Epidermal melanocyte (primary cell): ENCODE results near the gene IL1RAPL2.

Experiments
- DNase-seq: peaks from one replicate; pipeline ENCODE4 v3.0.0; 2011; ENCODE audit warnings: low spot score; ENCODE audit not compliant: insufficient read length

The IL1RAPL2 gene

GRCh38 chrX:105695451-105695850 lies 1129.5 kb downstream of the IL1RAPL2 start:
- no peak for DNase-seq

- DNase-seq, result no peak
Observed at GRCh38 chrX:105696870-105697269, 1130.9 kb downstream of the IL1RAPL2 start.

GRCh38 chrX:105697984-105698781 lies 1132.2 kb downstream of the IL1RAPL2 start:
- no peak for DNase-seq

GRCh38 chrX:105700331-105700730 lies 1134.3 kb downstream of the IL1RAPL2 start:
- no peak for DNase-seq

- no peak for DNase-seq
Observed at GRCh38 chrX:105701310-105702052, 1135.5 kb downstream of the IL1RAPL2 start.

GRCh38 chrX:105703876-105704275 lies 1137.9 kb downstream of the IL1RAPL2 start:
- no peak for DNase-seq

GRCh38 chrX:105706041-105706440 lies 1140.0 kb downstream of the IL1RAPL2 start:
- no peak for DNase-seq

- DNase-seq, result no peak
Observed at GRCh38 chrX:105711805-105712204, 1145.8 kb downstream of the IL1RAPL2 start.

GRCh38 chrX:105715746-105716145 lies 1149.7 kb downstream of the IL1RAPL2 start:
- no peak for DNase-seq

GRCh38 chrX:105723966-105724735 lies 1158.2 kb downstream of the IL1RAPL2 start:
- no peak for DNase-seq

- no peak for DNase-seq
Observed at GRCh38 chrX:105725228-105725627, 1159.2 kb downstream of the IL1RAPL2 start.

- no peak for DNase-seq
Observed at GRCh38 chrX:105738162-105738561, 1172.2 kb downstream of the IL1RAPL2 start.

- DNase-seq, result no peak
Observed at GRCh38 chrX:105744291-105744690, 1178.3 kb downstream of the IL1RAPL2 start.

GRCh38 chrX:105744946-105745345 lies 1178.9 kb downstream of the IL1RAPL2 start:
- no peak for DNase-seq

GRCh38 chrX:105745863-105746262 lies 1179.9 kb downstream of the IL1RAPL2 start:
- DNase-seq, result no peak

- no peak for DNase-seq
Observed at GRCh38 chrX:105752338-105752956, 1186.4 kb downstream of the IL1RAPL2 start.

- no peak for DNase-seq
Observed at GRCh38 chrX:105753411-105753810, 1187.4 kb downstream of the IL1RAPL2 start.

- DNase-seq, result no peak
Observed at GRCh38 chrX:105754286-105754964, 1188.4 kb downstream of the IL1RAPL2 start.

GRCh38 chrX:105755109-105755508 lies 1189.1 kb downstream of the IL1RAPL2 start:
- DNase-seq, result no peak

- no peak for DNase-seq
Observed at GRCh38 chrX:105758754-105759153, 1192.8 kb downstream of the IL1RAPL2 start.

- DNase-seq, result no peak
Observed at GRCh38 chrX:105759598-105759997, 1193.6 kb downstream of the IL1RAPL2 start.
